ENCODE measurements around the gene TTLL11. TPM values are rescaled to one million over a fixed set of nuclear protein-coding genes. Genes with fewer than 3 reads are reported as not detected.

The TTLL11 gene
- total RNA-seq, 1 experiment from 2014 or later = 13.6 TPM

GRCh38 chr9:122087406-122088200, 5.5 kb downstream of the TTLL11 start:
- no peak for TF ChIP-seq CTCF (IDR thresholded peaks at IDR 0.05; ENCODE audit: unreplicated experiment)
- no peaks in the 10 kb centered on the region for H3K9me3 Mint-ChIP-seq (ENCODE audit: unreplicated experiment)
- CTCF ChIA-PET = interaction anchor here (0.6 to 4.5 kb wide), 5 partner anchors 9 to 459 kb away, joined by 3 to 28 read pairs (median 4); no protein-coding TSS in a partner anchor
- peaks cover under 1% of the 10 kb centered on the region for H3K36me3 Mint-ChIP-seq (ENCODE audit: insufficient read depth, unreplicated experiment)
- no peak overlapping the region for H3K4me3 Mint-ChIP-seq (ENCODE audit: unreplicated experiment)
- POLR2A ChIA-PET = no interaction called here
- no TSS peak for BruUV-seq (replicated peaks)
- no peak for DNase-seq (ENCODE audit: unreplicated experiment)
- no peak overlapping the region for H3K27ac Mint-ChIP-seq (ENCODE audit: low read depth, unreplicated experiment)
- peaks cover 27% of the 10 kb centered on the region for H3K4me1 Mint-ChIP-seq (ENCODE audit: insufficient read depth, unreplicated experiment)
- H3K27me3 Mint-ChIP-seq (ENCODE audit: insufficient read depth, unreplicated experiment) = no peaks in the 10 kb centered on the region
- intact Hi-C loops (cut with micrococcal nuclease) = no loop called here

DNA sequence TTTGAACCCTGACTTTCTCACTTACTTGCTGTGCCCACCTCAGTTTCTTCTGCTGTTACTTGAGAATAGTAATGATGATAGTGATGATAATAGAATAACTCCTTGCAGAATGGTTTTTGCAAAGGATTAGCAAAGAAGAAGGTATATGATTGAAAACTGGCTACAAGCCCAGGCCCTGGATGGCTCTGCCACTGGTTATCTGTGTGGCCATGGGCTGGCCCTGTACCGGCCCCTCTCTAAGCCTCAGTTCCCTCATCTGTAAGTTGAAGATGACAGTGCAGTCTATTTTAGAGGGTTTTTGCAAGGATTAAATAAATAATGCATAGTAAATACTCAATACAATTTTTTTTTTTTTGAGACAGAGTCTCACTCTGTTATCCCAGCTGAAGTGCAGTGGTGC, 6.2 kb downstream of the TTLL11 start:
- ChIA-PET CTCF (interaction anchor here (0.6 to 4.5 kb wide), 3 partner anchors 10 to 459 kb away, joined by 3 to 28 read pairs (median 4); no protein-coding TSS in a partner anchor), POLR2A (no interaction called here)
- H3K36me3 Mint-ChIP-seq (ENCODE audit: insufficient read depth, unreplicated experiment) = peaks cover 7% of the 10 kb centered on the region
- no peak overlapping the region for H3K4me3 Mint-ChIP-seq (ENCODE audit: unreplicated experiment)
- no peak for DNase-seq (ENCODE audit: unreplicated experiment)
- no peak for TF ChIP-seq CTCF (IDR thresholded peaks at IDR 0.05; ENCODE audit: unreplicated experiment)
- no TSS peak for BruUV-seq (replicated peaks)
- H3K27ac Mint-ChIP-seq (ENCODE audit: low read depth, unreplicated experiment) = no peak overlapping the region
- intact Hi-C loops (cut with micrococcal nuclease) = no loop called here
- peaks cover 21% of the 10 kb centered on the region for H3K4me1 Mint-ChIP-seq (ENCODE audit: insufficient read depth, unreplicated experiment)
- H3K27me3 Mint-ChIP-seq (ENCODE audit: insufficient read depth, unreplicated experiment) = no peaks in the 10 kb centered on the region
- H3K9me3 Mint-ChIP-seq (ENCODE audit: unreplicated experiment) = no peaks in the 10 kb centered on the region

DNA sequence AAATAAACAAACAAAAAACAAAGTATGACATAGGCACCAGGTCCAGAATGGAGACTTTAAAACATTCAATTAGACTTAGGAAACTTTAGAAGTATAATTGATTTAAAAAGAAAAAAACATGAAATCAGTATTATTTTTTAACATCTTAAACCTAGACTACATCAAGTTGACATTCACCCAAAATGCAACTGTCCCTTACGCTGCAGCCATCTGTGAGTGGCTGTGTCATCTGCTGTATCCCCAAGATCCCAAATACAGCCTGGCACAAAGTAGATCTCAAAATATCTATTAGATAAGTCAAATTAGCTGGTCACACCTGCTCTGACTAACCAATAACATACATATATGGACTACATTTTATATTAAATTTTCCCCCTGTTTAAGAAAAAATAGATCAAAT, 7.8 kb downstream of the TTLL11 start:
- CTCF ChIA-PET = interaction anchor here (1.5 to 1.8 kb wide), 2 partner anchors 11 to 13 kb away, joined by 3 to 7 read pairs; no protein-coding TSS in a partner anchor
- TF ChIP-seq CTCF (IDR thresholded peaks at IDR 0.05; ENCODE audit: unreplicated experiment) = no peak
- H3K36me3 Mint-ChIP-seq (ENCODE audit: insufficient read depth, unreplicated experiment) = peaks cover 7% of the 10 kb centered on the region
- H3K4me3 Mint-ChIP-seq (ENCODE audit: unreplicated experiment) = no peak overlapping the region
- no peaks in the 10 kb centered on the region for H3K27me3 Mint-ChIP-seq (ENCODE audit: insufficient read depth, unreplicated experiment)
- no peak overlapping the region for H3K27ac Mint-ChIP-seq (ENCODE audit: low read depth, unreplicated experiment)
- intact Hi-C loops (cut with micrococcal nuclease) = no loop called here
- DNase-seq (ENCODE audit: unreplicated experiment) = no peak
- peaks cover 9% of the 10 kb centered on the region for H3K4me1 Mint-ChIP-seq (ENCODE audit: insufficient read depth, unreplicated experiment)
- POLR2A ChIA-PET = no interaction called here
- H3K9me3 Mint-ChIP-seq (ENCODE audit: unreplicated experiment) = no peaks in the 10 kb centered on the region
- BruUV-seq (replicated peaks) = no TSS peak

DNA sequence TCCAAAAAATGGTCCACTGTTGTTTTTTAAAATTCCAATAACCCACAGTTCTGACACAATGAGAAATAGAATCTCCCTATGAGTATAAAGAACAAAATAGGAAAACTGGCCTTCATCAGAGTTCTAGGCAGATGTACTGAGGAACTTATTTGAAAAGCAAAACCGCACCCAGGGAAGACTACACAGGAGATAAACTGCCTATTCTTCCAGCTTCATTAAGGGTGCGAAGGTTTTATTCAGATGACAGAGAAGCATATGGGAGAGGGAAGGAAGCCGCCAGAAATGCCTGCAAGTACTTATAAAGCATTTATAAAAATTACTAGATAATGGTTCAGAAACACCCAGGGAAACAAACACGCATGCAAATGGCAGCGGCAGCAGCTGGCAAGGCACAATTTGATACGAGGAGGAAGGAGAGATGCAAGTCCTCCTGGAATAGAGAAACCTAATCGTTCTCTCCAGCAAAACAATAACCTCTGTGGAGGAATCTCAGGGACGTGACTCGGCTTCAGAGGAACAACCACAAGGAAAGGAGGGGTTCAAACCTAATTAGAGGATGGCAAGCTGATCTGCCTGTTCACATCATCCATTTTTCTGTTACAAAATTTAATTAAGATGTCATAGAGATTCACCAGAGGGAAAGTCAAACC, 9.0 kb downstream of the TTLL11 start:
- CTCF ChIA-PET = interaction anchor here (1.5 to 1.8 kb wide), 2 partner anchors 12 to 15 kb away, joined by 3 to 7 read pairs; no protein-coding TSS in a partner anchor
- H3K27ac Mint-ChIP-seq (ENCODE audit: low read depth, unreplicated experiment) = no peak overlapping the region
- H3K9me3 Mint-ChIP-seq (ENCODE audit: unreplicated experiment) = no peaks in the 10 kb centered on the region
- no TSS peak for BruUV-seq (replicated peaks)
- POLR2A ChIA-PET = no interaction called here
- H3K4me1 Mint-ChIP-seq (ENCODE audit: insufficient read depth, unreplicated experiment) = peaks cover 6% of the 10 kb centered on the region
- H3K4me3 Mint-ChIP-seq (ENCODE audit: unreplicated experiment) = no peak overlapping the region
- no peak for DNase-seq (ENCODE audit: unreplicated experiment)
- no peaks in the 10 kb centered on the region for H3K27me3 Mint-ChIP-seq (ENCODE audit: insufficient read depth, unreplicated experiment)
- peaks cover 7% of the 10 kb centered on the region for H3K36me3 Mint-ChIP-seq (ENCODE audit: insufficient read depth, unreplicated experiment)
- intact Hi-C loops (cut with micrococcal nuclease) = no loop called here
- no peak for TF ChIP-seq CTCF (IDR thresholded peaks at IDR 0.05; ENCODE audit: unreplicated experiment)
